Skeletal muscle cell (primary cell): ENCODE data around the gene TES.

Source experiments
- DNase-seq: peaks from one replicate; pipeline ENCODE4 v3.0.0-alpha.2; 2010; ENCODE audit warnings: low read depth
- H3K4me3 ChIP-seq: 2 replicates; pipeline ENCODE4 v1.5.1; 2011; ENCODE audit warnings: low read depth, mild to moderate bottlenecking, control low read depth, low read length, moderate library complexity

TES gene

DNA sequence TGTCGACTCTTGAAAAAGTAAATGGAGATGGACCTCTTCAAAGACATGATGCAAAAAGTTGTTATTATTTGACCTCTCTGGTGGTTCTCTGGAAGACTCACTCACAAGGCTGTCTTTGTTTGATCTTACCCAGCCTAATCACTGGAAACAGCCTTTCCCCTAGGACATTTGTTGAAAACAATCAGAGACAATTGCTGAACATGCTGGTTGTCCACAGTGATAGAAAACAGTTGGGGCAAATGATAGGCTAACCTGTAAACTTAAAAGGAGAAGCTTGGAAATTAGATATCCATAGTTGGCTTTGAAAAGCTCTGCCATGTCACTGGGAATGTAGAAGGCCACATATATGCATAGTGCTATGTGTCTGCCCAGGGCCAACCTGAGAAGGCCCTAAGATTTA lies 22.9 kb upstream of the TES start:
- H3K4me3 ChIP-seq = no peak overlapping the region
- no peak for DNase-seq

DNA sequence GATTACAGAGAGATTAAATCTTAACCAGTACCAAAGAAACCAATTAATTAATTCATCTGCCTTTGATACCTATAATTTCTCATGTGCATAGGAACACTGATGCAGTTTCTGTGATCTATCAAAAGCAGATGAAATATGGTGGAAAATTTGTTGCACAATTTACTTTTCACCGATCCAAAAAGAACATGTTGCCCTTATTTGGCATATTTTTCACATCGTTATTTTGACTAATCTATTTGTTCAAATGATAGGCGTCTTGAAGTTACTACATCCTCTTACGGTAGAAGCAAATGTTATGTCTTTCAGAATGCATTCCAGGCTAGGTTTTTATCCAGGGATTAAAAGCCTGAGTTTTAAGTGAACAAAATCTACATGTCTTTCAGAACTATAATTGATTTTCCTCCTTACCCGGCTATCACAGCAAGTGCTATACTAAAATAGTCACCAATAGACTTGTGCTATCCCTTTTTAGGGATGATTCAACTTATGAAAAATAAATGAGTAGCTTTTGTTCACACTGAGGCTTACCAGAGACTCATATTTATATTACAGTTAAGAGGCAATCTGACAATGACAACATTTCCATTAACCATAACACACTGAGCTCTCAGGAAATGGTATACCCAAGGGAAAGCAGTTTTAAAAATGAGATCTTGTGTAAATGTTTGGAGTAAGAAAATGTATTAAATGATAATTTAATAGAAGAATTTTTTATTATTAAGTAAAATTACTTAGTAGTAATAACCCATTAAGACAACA lies 16.8 kb upstream of the TES start:
- no peak for DNase-seq
- no peak overlapping the region for H3K4me3 ChIP-seq

DNA sequence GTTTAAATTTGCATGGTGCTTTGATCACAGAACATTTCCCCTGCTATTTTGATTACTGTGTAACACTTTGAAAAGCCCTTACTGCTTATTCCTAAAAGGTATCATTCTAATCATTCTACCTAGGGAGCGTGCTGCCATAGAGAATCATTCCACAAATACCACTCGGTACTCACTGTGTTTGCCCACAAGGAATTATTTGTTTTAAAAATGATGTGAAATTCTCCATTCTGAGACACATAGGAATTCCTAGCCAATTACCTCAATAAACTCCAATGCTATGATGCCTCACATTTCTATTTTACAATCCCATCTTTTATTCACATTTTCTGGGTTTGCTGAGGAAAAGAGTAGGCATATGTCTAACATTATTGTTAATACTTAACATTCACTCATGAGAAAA lies 16.2 kb upstream of the TES start:
- no peak overlapping the region for H3K4me3 ChIP-seq
- no peak for DNase-seq

DNA sequence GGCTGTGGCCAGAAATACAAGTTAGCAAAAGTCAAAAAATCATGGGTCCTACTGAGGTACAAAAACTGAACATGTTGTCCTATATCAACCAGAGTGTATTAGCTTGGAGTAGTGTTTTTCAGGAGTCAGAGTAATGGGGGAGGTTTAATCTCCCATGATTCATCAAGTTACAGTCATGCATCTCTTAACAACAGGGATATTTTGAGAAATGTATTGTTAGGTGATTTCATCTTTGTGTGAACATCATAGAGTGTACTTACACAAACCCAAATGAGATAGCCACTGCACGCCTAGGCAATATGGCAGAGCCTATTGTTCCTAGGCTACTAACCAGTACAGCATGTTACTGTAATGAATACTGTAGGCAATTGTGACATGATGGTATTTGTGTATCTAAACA lies 14.9 kb upstream of the TES start:
- no peak for DNase-seq

DNA sequence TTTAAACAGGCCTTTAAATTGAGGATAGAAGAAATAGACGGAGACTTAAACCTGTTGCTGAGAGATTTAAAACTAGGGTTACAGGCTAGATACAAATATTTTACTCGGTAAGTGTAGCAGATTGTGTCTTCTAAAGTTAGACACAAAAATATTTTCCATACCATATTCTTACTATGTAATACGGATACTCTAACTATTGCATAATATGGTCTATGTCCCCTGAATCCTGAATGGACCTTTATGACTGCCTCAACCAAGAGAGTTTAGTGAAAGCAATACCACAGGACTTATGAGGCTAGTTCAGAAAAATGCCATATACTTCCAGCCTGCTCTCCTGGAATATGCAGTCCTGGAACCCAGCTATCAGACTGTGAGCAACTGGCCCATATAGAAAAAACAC lies 13.4 kb upstream of the TES start:
- no peak for DNase-seq
- no peak overlapping the region for H3K4me3 ChIP-seq

More for the DNA sequence above, 14.9 kb upstream of the TES start:
- no peak overlapping the region for H3K4me3 ChIP-seq

DNA sequence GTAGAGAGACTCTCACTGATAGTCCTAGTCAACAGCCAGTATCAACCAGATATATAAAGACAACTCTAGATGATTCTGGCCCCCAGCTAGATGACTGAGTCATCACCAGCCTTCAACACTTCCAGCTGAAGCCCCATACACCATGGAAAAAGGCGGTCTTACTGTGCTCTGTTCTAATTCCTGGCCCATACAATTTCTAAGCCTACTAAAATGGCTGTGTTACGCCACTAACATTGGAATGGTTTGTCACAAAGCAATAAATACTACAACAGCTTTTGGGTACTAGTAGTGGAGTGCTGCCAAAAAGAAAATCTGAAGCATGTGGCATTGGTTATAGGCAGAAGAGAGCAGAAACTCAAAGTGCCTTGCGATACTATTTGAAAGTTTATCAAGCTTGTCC lies 13.0 kb upstream of the TES start:
- no peak overlapping the region for H3K4me3 ChIP-seq
- DNase-seq = no peak

DNA sequence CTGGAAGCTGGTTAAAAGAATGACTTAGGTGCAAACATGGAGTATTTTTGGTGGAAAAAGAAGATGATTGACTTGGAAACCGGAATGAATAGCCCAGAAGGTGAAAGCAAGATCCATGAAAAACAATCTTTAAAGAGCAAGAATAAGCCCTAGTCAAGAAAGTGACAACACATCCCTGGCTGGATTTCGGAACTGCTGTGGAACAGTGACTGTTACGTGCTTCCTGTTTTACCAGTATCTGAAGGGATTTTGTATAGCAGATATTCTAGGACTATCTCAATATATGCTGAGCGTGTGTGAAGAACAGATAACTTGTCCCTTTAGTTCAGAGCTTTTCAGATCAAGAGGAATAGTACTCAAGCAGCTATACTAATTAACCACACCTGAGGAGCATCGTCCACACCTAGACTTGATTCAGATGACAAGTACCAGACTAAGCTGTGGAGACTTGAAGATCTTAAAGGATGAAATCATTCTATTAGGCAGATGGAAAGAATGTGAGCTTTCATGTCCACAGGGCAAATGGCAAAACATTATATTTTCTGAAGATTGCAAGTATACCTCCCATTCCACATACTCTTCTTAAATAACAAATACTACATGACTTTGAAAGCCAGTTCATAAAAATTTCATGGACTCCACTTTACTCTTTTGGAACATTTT lies 11.5 kb upstream of the TES start:
- DNase-seq = no peak
- H3K4me3 ChIP-seq = no peak overlapping the region

DNA sequence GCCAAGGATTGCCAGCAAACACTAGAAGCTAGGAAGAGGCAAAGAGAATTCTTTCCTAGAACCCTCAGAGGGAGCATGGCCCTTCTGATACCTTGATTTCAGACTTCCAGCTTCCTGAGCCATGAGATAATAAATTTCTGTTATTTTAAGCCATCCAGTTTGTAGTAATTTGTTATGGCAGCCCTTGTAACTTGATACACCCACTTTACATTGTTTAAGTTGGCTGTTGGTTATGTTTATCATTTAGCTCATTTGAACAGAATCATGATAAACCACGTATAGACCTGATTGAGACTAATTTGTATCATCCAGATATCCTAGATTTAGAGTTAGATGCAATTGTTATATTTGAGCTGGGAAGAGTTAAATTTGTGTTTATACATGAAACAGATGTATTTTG lies 9.4 kb upstream of the TES start:
- no peak for DNase-seq
- H3K4me3 ChIP-seq = no peak overlapping the region

DNA sequence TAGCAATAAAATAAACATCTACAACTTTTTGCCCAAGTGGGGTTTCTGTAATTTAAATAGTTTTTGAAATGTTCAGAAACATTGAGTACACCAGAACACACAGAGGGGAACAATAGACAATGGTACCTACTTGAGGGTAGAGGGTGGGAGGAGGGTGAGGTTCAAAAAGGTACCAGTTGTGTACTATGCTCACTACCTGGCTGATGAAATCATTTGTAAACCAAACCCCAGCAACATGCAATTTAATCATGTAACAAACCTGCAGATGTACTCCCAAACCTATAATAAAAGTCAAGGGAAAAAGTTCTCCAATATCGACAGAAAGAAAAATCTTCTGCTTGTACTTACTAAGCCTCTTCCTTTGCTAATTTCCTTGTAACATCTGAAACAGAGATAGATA lies 4.2 kb upstream of the TES start:
- H3K4me3 ChIP-seq = no peak overlapping the region
- no peak for DNase-seq

DNA sequence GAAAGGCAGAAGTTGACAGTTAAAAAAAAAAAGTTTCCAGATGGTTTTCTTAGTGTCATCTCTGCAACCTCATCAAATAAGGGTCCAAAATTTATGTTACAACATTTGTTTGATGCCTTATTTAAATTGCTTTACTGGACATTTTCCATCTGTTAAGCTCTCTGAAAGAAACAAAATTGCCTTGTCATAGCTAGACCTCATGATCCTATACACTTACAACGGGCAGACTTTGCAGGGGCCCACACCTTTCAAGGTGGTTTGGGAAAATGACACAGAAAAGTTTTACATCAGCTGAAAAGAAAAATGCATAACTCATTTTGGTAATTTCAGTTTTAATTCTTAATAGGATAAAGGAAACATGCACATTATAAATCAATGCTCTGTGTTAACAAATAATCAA lies 1.4 kb upstream of the TES start:
- DNase-seq = no peak

DNA sequence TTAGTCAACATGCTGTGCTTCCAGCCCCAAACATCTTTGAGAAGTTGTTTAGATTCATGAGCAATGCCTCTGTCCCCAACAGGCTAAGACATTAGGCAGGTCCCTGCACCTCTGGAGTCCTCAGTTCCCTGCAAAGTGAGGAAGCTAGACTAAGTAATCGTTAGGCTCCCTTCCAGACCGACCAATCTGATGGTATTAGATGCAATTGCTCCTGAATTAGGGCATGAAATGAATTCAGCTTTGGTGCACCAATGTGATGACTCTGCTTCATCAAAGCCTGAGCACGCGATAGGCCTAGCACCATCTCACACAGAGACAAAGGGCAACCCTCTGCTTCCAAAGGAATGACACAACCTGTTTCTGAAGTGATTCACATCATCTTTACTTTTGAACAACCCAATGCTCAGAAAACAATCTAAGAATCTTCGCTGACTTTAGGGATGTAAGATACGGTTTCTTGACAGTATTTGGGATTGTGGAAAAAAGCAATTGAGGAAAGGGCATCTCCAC lies 723 bp upstream of the TES start:
- H3K4me3 ChIP-seq = no peak overlapping the region
- DNase-seq = no peak

More for the DNA sequence above, 1.4 kb upstream of the TES start:
- no peak overlapping the region for H3K4me3 ChIP-seq

DNA sequence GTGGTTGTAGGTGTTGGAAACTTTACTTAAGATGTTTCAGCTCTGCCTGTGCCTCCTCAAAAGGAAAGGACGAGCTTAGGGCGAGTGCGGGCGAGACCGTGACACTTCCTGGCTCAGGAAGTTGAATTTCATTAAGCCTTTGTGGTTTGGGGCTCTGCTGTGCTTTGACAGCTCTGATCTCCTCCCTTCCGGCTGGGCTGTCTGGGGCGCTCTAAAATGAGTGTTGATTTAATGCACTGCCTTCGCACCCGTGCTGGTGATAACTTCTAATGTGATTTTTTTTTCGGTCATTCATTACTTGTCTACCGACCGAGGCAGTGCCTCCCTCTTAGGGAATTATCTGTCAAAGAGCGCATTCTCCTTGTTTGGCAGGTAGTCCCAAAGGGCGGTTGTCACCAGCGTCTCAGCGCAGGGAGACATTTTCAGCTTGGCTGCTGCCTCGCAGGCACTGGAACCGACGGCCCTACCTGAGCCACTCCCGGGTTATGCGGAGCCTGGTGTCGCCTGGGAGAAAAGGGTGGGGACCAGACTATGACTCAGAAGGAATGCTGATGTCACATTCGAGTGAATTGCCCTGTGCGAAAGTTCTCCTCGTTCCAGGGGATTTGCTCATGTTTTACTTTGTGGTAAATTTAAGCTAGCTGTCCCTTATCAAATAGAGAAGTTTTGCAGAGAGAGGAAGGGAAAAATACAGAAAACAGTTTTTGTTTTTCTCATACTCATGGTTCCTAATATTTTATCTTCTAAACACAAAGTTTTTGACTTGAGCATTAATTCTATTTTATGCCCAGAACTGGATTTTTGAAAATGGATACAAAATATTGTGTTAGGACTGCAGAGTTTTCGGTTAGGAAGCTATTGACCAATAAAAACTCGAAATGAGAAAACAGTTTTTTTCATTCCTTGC lies 920 bp downstream of the TES start:
- H3K4me3 ChIP-seq = peak overlapping the region; percentile 70
- peak; percentile 70 for DNase-seq

DNA sequence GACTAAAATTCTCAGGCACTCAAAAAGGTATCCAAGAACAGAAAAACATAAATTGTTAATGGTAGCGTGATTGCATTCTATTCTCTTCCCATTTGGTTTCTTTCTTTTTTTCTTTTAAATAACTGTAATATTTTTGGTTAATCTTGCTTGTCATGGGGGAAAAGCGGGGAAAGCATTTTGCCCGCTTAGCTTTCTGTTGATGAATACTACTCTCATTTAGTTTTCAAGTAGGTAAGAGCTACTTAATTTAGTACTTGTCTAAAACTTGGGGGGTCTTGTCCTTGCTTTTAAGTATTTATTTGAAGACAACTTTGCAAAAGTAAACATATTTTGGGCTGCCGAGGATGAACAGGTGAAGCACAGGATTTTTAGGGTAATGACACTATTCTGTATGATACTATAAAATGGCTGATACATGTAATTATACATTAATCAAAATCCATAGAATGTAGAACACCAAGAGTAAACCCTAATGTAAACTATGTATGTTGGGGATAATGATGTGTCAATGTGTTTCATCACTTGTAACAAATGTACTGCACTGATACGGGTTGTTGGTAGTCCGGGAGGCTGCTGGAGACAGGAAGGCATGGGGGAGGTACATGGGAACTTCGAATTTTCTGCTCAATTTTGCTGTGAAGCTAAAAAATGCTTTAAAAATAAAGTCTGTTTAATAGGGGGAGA lies 1.7 kb downstream of the TES start:
- no peak for DNase-seq
- peak overlapping the region; percentile 70 for H3K4me3 ChIP-seq

DNA sequence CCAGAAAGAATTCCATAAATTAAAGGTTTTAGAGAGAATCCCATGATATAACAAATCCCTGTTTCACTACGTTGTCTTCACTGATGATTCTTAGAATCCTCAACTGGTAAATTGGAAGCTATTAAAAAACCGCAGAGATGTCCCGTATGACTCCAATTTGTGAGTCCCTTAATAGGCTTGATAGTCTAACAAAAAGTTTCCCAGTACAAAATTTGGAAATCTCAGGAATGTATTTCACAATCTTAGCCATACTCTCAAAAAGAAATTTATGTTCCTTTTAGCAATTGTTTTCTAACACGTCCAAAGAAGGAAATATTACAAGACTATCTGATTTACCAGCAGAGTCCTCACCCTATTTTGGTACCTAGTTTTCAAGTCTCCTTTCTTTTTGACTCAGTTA lies 2.5 kb downstream of the TES start:
- H3K4me3 ChIP-seq = peak overlapping the region; percentile 70

DNA sequence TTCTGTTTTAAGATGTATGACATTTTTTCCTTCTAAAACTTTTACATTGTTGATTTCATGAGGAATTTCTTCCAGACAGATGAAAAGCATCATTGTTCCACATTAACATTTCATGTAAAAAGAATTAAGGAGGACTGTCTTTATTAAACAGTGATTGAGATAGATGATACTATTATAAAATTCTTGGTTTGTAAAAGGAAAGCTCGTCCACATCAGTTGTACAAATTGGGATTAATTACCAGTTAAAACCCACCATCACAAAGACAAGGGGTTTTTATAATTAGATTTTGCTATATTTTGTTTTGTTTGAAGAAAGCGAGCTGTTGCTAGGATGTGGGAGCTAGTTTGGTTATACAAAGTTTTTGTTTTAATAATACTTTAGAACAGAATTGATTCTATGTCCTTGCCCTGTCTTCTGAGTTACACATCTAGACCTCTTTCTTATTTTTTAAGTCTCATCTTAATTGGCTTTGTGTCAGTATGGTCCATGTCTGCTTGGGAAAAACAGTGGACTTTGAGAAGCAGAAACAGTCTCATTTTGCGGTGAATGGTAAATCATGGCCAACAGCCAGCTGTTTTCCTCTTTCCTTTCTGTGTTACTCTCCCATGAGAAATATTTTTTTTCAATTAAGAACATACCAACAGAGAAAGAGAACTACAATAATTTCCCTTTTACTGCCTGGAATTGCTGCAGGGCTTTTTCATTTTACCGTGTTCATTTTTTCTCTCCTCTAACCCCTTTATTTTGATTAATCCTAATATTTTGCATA lies 3.2 kb downstream of the TES start:
- DNase-seq = peak; percentile 63
- no peak overlapping the region for H3K4me3 ChIP-seq

More for the DNA sequence above, 2.5 kb downstream of the TES start:
- DNase-seq = peak; percentile 40

DNA sequence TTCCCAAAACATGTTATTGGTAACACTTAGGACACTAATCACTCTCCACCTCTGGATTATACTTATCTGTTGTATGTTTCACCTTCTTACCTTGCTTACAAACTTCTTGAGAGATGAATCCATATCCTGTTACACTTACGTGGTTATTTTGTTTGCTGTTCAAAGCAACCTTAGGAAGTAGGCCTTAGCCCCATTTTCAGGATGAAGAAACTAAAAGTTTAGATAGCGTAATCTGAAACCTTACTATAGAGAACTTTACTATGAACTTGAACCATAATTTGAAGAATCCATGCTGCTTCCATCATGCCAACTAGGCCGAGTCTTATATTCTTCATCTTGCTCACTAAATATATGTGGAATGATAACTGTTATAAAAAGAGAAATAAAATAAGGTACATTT lies 4.6 kb downstream of the TES start:
- no peak for DNase-seq
- no peak overlapping the region for H3K4me3 ChIP-seq

DNA sequence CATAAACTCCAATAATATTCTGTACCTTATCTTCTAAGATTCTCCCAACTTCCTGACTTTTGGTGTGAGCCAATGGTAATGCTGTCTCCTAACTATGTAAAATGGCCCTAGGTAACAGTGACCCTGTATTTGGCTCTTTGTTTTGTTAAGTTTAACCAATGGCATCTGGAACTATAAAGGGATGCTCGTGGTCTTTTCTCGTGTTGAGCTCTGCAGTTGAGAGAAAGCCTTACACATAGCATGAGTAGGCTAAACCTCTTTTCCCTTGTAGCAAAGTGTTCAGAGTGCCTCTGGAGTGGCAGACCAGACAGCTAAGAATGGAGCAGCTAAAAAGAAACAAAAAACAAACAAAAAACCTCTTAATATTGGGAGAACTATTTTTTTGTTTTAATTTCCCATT lies 5.2 kb downstream of the TES start:
- no peak overlapping the region for H3K4me3 ChIP-seq
- DNase-seq = no peak

DNA sequence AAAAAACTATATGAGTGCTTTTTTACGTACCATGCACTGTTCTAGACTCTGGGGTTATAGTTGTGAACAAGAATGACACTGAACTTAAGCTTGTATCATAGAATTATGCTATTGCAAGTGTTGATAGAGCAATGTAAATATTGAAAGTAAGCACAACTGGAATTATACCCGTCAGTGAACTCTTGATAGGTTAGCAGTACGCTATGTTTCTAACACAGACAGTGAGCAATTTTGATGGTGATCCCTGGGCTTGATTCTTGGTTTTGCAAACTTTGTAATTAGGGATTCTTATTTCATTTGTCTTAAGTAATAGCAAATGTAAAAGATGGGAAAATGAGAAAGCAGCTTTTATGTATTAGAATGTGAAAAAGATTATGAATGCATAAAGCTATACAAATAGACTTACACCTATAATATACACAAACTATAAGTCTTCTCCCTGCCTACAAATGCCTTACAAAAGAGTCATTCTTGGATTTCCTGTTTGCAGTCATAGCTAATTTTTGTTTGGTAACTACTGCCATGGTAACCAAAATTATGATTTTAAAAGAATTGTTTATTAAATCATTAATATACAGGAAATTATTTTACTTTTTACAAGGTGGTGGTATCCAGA lies 6.7 kb downstream of the TES start:
- H3K4me3 ChIP-seq = no peak overlapping the region
- no peak for DNase-seq
